ENCODE measurements around the gene ADAMTS16. TPM values are rescaled to one million over a fixed set of nuclear protein-coding genes. Genes with fewer than 3 reads are reported as not detected.

Gene ADAMTS16
- total and polyA plus RNA-seq, 8 donors = 0.42 to 3.5 (median 2.2) TPM

GRCh38 chr5:5231576-5231975, 91.4 kb downstream of the ADAMTS16 start:
- TF ChIP-seq CTCF (IDR thresholded peaks at IDR 0.05) = no peak
- H3K36me3 ChIP-seq = no peaks in the 10 kb centered on the region
- no peaks in the 10 kb centered on the region for H3K9me3 ChIP-seq
- 61 to 76% methylated on average over 8 of the region's 8 CpGs for WGBS, 2 donors
- ATAC-seq (no peak), DNase-seq (no peak), FAIRE-seq (no peak)
- intact Hi-C loops (cut with DNase I) = no loop called here
- H3K27me3 ChIP-seq = no peaks in the 10 kb centered on the region
- no peak overlapping the region for H3K27ac ChIP-seq
- no peaks in the 10 kb centered on the region for H3K4me1 ChIP-seq
- no peak overlapping the region for H3K4me3 ChIP-seq

- Histone ChIP-seq H3K4me1 (no peaks in the 10 kb centered on the region), H3K27ac (no peak overlapping the region), H3K27me3 (no peaks in the 10 kb centered on the region), H3K9me3 (no peaks in the 10 kb centered on the region), H3K4me3 (no peak overlapping the region), H3K36me3 (no peaks in the 10 kb centered on the region)
- ATAC-seq = no peak
- intact Hi-C loops (cut with DNase I) = no loop called here
- TF ChIP-seq CTCF (IDR thresholded peaks at IDR 0.05) = no peak
- WGBS, 2 donors = 73 to 87% methylated on average over 11 of the region's 11 CpGs
- DNase-seq = no peak
- FAIRE-seq = no peak
Measured at GRCh38 chr5:5234912-5235311, 94.8 kb downstream of the ADAMTS16 start.

GRCh38 chr5:5235685-5236084, 95.6 kb downstream of the ADAMTS16 start:
- WGBS, 2 donors = 45 to 46% methylated on average over 4 of the region's 4 CpGs
- H3K4me1 ChIP-seq = no peaks in the 10 kb centered on the region
- no peaks in the 10 kb centered on the region for H3K27me3 ChIP-seq
- intact Hi-C loops (cut with DNase I) = no loop called here
- no peaks in the 10 kb centered on the region for H3K9me3 ChIP-seq
- ATAC-seq (no peak), FAIRE-seq (no peak), DNase-seq (no peak)
- TF ChIP-seq CTCF (IDR thresholded peaks at IDR 0.05) = no peak
- no peak overlapping the region for H3K27ac ChIP-seq
- H3K36me3 ChIP-seq = no peaks in the 10 kb centered on the region
- H3K4me3 ChIP-seq = no peak overlapping the region

GRCh38 chr5:5239191-5239590, 99.1 kb downstream of the ADAMTS16 start:
- ATAC-seq (no peak), FAIRE-seq (no peak), DNase-seq (no peak)
- Histone ChIP-seq H3K4me3 (no peak overlapping the region), H3K27me3 (no peaks in the 10 kb centered on the region), H3K4me1 (no peaks in the 10 kb centered on the region), H3K36me3 (no peaks in the 10 kb centered on the region), H3K9me3 (no peaks in the 10 kb centered on the region), H3K27ac (no peak overlapping the region)
- no peak for TF ChIP-seq CTCF (IDR thresholded peaks at IDR 0.05)
- intact Hi-C loops (cut with DNase I) = no loop called here
- WGBS, 2 donors = 59 to 73% methylated on average over 10 of the region's 10 CpGs

- Histone ChIP-seq H3K36me3 (no peaks in the 10 kb centered on the region), H3K27ac (no peak overlapping the region), H3K27me3 (no peaks in the 10 kb centered on the region), H3K9me3 (no peaks in the 10 kb centered on the region), H3K4me1 (no peaks in the 10 kb centered on the region), H3K4me3 (no peak overlapping the region)
- WGBS, 2 donors = 77 to 78% methylated on average over 8 of the region's 8 CpGs
- DNase-seq (no peak), ATAC-seq (no peak), FAIRE-seq (no peak)
- intact Hi-C loops (cut with DNase I) = no loop called here
- TF ChIP-seq CTCF (IDR thresholded peaks at IDR 0.05) = no peak
Measured at GRCh38 chr5:5240234-5240633, 100.1 kb downstream of the ADAMTS16 start.
